ENCODE data around the gene INPP4A. TPM values are rescaled to one million over a fixed set of nuclear protein-coding genes. Genes with fewer than 3 reads are reported as not detected.
A peak's percentile ranks its signal among the peaks of the same experiment; 100 is the strongest.

INPP4A gene
- total and polyA plus RNA-seq, 2 donors = 17.9 to 24.9 TPM

GRCh38 chr2:98503481-98504105 lies 58.9 kb downstream of the INPP4A start:
- Histone ChIP-seq H3K4me1 (ENCODE audit: control insufficient read depth in 2 of 2, insufficient read depth in 2 of 2, low read length in 2 of 2) (peaks cover 27 to 45% of the 10 kb centered on the region in 2 donors), H3K27ac (ENCODE audit: low read depth in 1 of 2, low read length in 1 of 2) (peak overlapping the region in 1 of 2 donors; percentile 49), H3K9me3 (ENCODE audit: control insufficient read depth in 2 of 2, insufficient read depth in 1 of 2, low read length in 1 of 2) (no peaks in the 10 kb centered on the region), H3K27me3 (ENCODE audit: control insufficient read depth in 2 of 2, insufficient read depth in 1 of 2, low read length in 1 of 2) (no peaks in the 10 kb centered on the region), H3K4me3 (ENCODE audit: low read length in 2 of 2) (no peak overlapping the region), H3K36me3 (ENCODE audit: control insufficient read depth in 2 of 2, insufficient read depth in 2 of 2, low read length in 1 of 2) (peaks cover 14 to 20% of the 10 kb centered on the region in 2 donors)
- no peak for DNase-seq (ENCODE audit: low read depth in 6 of 9, low spot score in 9 of 9)
- WGBS = 72% methylated on average over 2 of the region's 2 CpGs

- H3K36me3 ChIP-seq (ENCODE audit: control insufficient read depth in 2 of 2, insufficient read depth in 2 of 2, low read length in 1 of 2) = peaks cover 14 to 17% of the 10 kb centered on the region in 2 donors
- WGBS = 87% methylated on average over 8 of the region's 8 CpGs
- no peak overlapping the region for H3K4me3 ChIP-seq (ENCODE audit: low read length in 2 of 2)
- H3K27me3 ChIP-seq (ENCODE audit: control insufficient read depth in 2 of 2, insufficient read depth in 1 of 2, low read length in 1 of 2) = no peaks in the 10 kb centered on the region
- DNase-seq (ENCODE audit: low read depth in 6 of 9, low spot score in 9 of 9) = no peak
- H3K4me1 ChIP-seq (ENCODE audit: control insufficient read depth in 2 of 2, insufficient read depth in 2 of 2, low read length in 2 of 2) = peaks cover 30 to 52% of the 10 kb centered on the region in 2 donors
- no peaks in the 10 kb centered on the region for H3K9me3 ChIP-seq (ENCODE audit: control insufficient read depth in 2 of 2, insufficient read depth in 1 of 2, low read length in 1 of 2)
- H3K27ac ChIP-seq (ENCODE audit: low read depth in 1 of 2, low read length in 1 of 2) = peak overlapping the region in 1 of 2 donors; percentile 6
These were observed 59.9 kb downstream of the INPP4A start for GRCh38 chr2:98504381-98505109.

GRCh38 chr2:98505311-98505808 lies 60.7 kb downstream of the INPP4A start:
- peaks cover 30 to 55% of the 10 kb centered on the region in 2 donors for H3K4me1 ChIP-seq (ENCODE audit: control insufficient read depth in 2 of 2, insufficient read depth in 2 of 2, low read length in 2 of 2)
- WGBS = 64% methylated on average over 7 of the region's 7 CpGs

GRCh38 chr2:98505971-98506664 lies 61.5 kb downstream of the INPP4A start:
- WGBS = 90% methylated on average over 7 of the region's 7 CpGs
- Histone ChIP-seq H3K27me3 (ENCODE audit: control insufficient read depth in 2 of 2, insufficient read depth in 1 of 2, low read length in 1 of 2) (no peaks in the 10 kb centered on the region), H3K27ac (ENCODE audit: low read depth in 1 of 2, low read length in 1 of 2) (peak overlapping the region in 1 of 2 donors; percentile 25), H3K4me1 (ENCODE audit: control insufficient read depth in 2 of 2, insufficient read depth in 2 of 2, low read length in 2 of 2) (peaks cover 30 to 55% of the 10 kb centered on the region in 2 donors), H3K9me3 (ENCODE audit: control insufficient read depth in 2 of 2, insufficient read depth in 1 of 2, low read length in 1 of 2) (no peaks in the 10 kb centered on the region), H3K36me3 (ENCODE audit: control insufficient read depth in 2 of 2, insufficient read depth in 2 of 2, low read length in 1 of 2) (peaks cover 13 to 14% of the 10 kb centered on the region in 2 donors), H3K4me3 (ENCODE audit: low read length in 2 of 2) (no peak overlapping the region)
- DNase-seq (ENCODE audit: low read depth in 6 of 9, low spot score in 9 of 9) = no peak

More at GRCh38 chr2:98505311-98505808, 60.7 kb downstream of the INPP4A start:
- H3K27ac ChIP-seq (ENCODE audit: low read depth in 1 of 2, low read length in 1 of 2) = peak overlapping the region in 1 of 2 donors; percentile 56
- H3K9me3 ChIP-seq (ENCODE audit: control insufficient read depth in 2 of 2, insufficient read depth in 1 of 2, low read length in 1 of 2) = no peaks in the 10 kb centered on the region
- no peaks in the 10 kb centered on the region for H3K27me3 ChIP-seq (ENCODE audit: control insufficient read depth in 2 of 2, insufficient read depth in 1 of 2, low read length in 1 of 2)
- H3K4me3 ChIP-seq (ENCODE audit: low read length in 2 of 2) = no peak overlapping the region
- peak in 1 of 9 donors; percentile 54 for DNase-seq (ENCODE audit: low read depth in 6 of 9, low spot score in 9 of 9)
- H3K36me3 ChIP-seq (ENCODE audit: control insufficient read depth in 2 of 2, insufficient read depth in 2 of 2, low read length in 1 of 2) = peaks cover 13 to 14% of the 10 kb centered on the region in 2 donors

- Histone ChIP-seq H3K4me1 (ENCODE audit: control insufficient read depth in 2 of 2, insufficient read depth in 2 of 2, low read length in 2 of 2) (peaks cover 30 to 55% of the 10 kb centered on the region in 2 donors), H3K27ac (ENCODE audit: low read depth in 1 of 2, low read length in 1 of 2) (no peak overlapping the region), H3K9me3 (ENCODE audit: control insufficient read depth in 2 of 2, insufficient read depth in 1 of 2, low read length in 1 of 2) (no peaks in the 10 kb centered on the region), H3K4me3 (ENCODE audit: low read length in 2 of 2) (no peak overlapping the region), H3K27me3 (ENCODE audit: control insufficient read depth in 2 of 2, insufficient read depth in 1 of 2, low read length in 1 of 2) (no peaks in the 10 kb centered on the region), H3K36me3 (ENCODE audit: control insufficient read depth in 2 of 2, insufficient read depth in 2 of 2, low read length in 1 of 2) (peaks cover 11 to 16% of the 10 kb centered on the region in 2 donors)
- DNase-seq (ENCODE audit: low read depth in 6 of 9, low spot score in 9 of 9) = no peak
- WGBS = 94% methylated on average over 8 of the region's 8 CpGs
These were observed 62.2 kb downstream of the INPP4A start for GRCh38 chr2:98506881-98507280.

- WGBS = 96% methylated on average over 3 of the region's 3 CpGs
- no peak overlapping the region for H3K4me3 ChIP-seq (ENCODE audit: low read length in 2 of 2)
- H3K9me3 ChIP-seq (ENCODE audit: control insufficient read depth in 2 of 2, insufficient read depth in 1 of 2, low read length in 1 of 2) = no peaks in the 10 kb centered on the region
- H3K36me3 ChIP-seq (ENCODE audit: control insufficient read depth in 2 of 2, insufficient read depth in 2 of 2, low read length in 1 of 2) = peaks cover 11 to 18% of the 10 kb centered on the region in 2 donors
- H3K27ac ChIP-seq (ENCODE audit: low read depth in 1 of 2, low read length in 1 of 2) = peak overlapping the region in 1 of 2 donors; percentile 74
- peaks cover 30 to 55% of the 10 kb centered on the region in 2 donors for H3K4me1 ChIP-seq (ENCODE audit: control insufficient read depth in 2 of 2, insufficient read depth in 2 of 2, low read length in 2 of 2)
- no peak for DNase-seq (ENCODE audit: low read depth in 6 of 9, low spot score in 9 of 9)
- no peaks in the 10 kb centered on the region for H3K27me3 ChIP-seq (ENCODE audit: control insufficient read depth in 2 of 2, insufficient read depth in 1 of 2, low read length in 1 of 2)
These were observed 62.8 kb downstream of the INPP4A start for GRCh38 chr2:98507461-98507860.

- Histone ChIP-seq H3K4me1 (ENCODE audit: control insufficient read depth in 2 of 2, insufficient read depth in 2 of 2, low read length in 2 of 2) (peaks cover 26 to 52% of the 10 kb centered on the region in 2 donors), H3K9me3 (ENCODE audit: control insufficient read depth in 2 of 2, insufficient read depth in 1 of 2, low read length in 1 of 2) (no peaks in the 10 kb centered on the region), H3K36me3 (ENCODE audit: control insufficient read depth in 2 of 2, insufficient read depth in 2 of 2, low read length in 1 of 2) (peaks cover 11 to 18% of the 10 kb centered on the region in 2 donors), H3K4me3 (ENCODE audit: low read length in 2 of 2) (no peak overlapping the region), H3K27ac (ENCODE audit: low read depth in 1 of 2, low read length in 1 of 2) (peak overlapping the region in 1 of 2 donors; percentile 74), H3K27me3 (ENCODE audit: control insufficient read depth in 2 of 2, insufficient read depth in 1 of 2, low read length in 1 of 2) (no peaks in the 10 kb centered on the region)
- WGBS = 91% methylated on average over 12 of the region's 12 CpGs
- no peak for DNase-seq (ENCODE audit: low read depth in 6 of 9, low spot score in 9 of 9)
These were observed 63.4 kb downstream of the INPP4A start for GRCh38 chr2:98507891-98508708.

GRCh38 chr2:98508709-98509066 lies 64.0 kb downstream of the INPP4A start:
- Histone ChIP-seq H3K4me1 (ENCODE audit: control insufficient read depth in 2 of 2, insufficient read depth in 2 of 2, low read length in 2 of 2) (peaks cover 20 to 46% of the 10 kb centered on the region in 2 donors), H3K27ac (ENCODE audit: low read depth in 1 of 2, low read length in 1 of 2) (peak overlapping the region in 1 of 2 donors; percentile 74)

More at GRCh38 chr2:98508709-98509066, 64.0 kb downstream of the INPP4A start:
- peaks cover 11 to 18% of the 10 kb centered on the region in 2 donors for H3K36me3 ChIP-seq (ENCODE audit: control insufficient read depth in 2 of 2, insufficient read depth in 2 of 2, low read length in 1 of 2)
- no peaks in the 10 kb centered on the region for H3K9me3 ChIP-seq (ENCODE audit: control insufficient read depth in 2 of 2, insufficient read depth in 1 of 2, low read length in 1 of 2)
- WGBS = 63% methylated on average over 9 of the region's 9 CpGs
- peak in 1 of 9 donors; percentile 40 for DNase-seq (ENCODE audit: low read depth in 6 of 9, low spot score in 9 of 9)
- H3K27me3 ChIP-seq (ENCODE audit: control insufficient read depth in 2 of 2, insufficient read depth in 1 of 2, low read length in 1 of 2) = no peaks in the 10 kb centered on the region
- H3K4me3 ChIP-seq (ENCODE audit: low read length in 2 of 2) = no peak overlapping the region
